Neural cell (in vitro differentiated cells): ENCODE results near the gene RALGDS. TPM values are rescaled to one million over a fixed set of nuclear protein-coding genes. Genes with fewer than 3 reads are reported as not detected.

Experiments
- H2AFZ ChIP-seq: fragments of 200-600, 300-800 bp; sonication (generic), shearing (Covaris generic); 2 replicates; pipeline ENCODE4 v1.6.0; 2014; ENCODE audit warnings: low read depth, mild to moderate bottlenecking, antibody characterized with exemption, low read length, moderate library complexity
- H3F3A ChIP-seq: fragments of 200-600 bp; shearing (Covaris generic); 2 replicates; pipeline ENCODE4 v1.6.1; 2016; ENCODE audit warnings: mild to moderate bottlenecking, moderate library complexity, mixed read lengths, antibody characterized with exemption, low read length; ENCODE audit not compliant: insufficient read depth, poor library complexity, severe bottlenecking
- H3K27ac ChIP-seq: fragments of 200-600, 300-800 bp; sonication (generic), shearing (Covaris generic); 2 replicates; pipeline ENCODE4 v1.5.1; 2014; ENCODE audit warnings: mild to moderate bottlenecking, low read length, moderate library complexity
- H3K27me3 ChIP-seq: fragments of 300-800, 200-600 bp; sonication (generic), shearing (Covaris generic); 2 replicates; pipeline ENCODE4 v1.6.0; 2014; ENCODE audit warnings: mild to moderate bottlenecking, low read depth, low read length, moderate library complexity; ENCODE audit not compliant: insufficient read depth
- H3K36me3 ChIP-seq: fragments of 300-800, 200-600 bp; sonication (generic), shearing (Covaris generic); 2 replicates; pipeline ENCODE4 v1.5.1; 2014; ENCODE audit warnings: mild to moderate bottlenecking, antibody characterized with exemption, low read length, moderate library complexity; ENCODE audit not compliant: insufficient read depth
- H3K4me2 ChIP-seq: fragments of 300-800, 200-600 bp; sonication (generic), shearing (Covaris generic); 2 replicates; pipeline ENCODE4 v1.6.0; 2014; ENCODE audit warnings: mild to moderate bottlenecking, low read length
- H3K4me3 ChIP-seq: fragments of 300-800, 200-600 bp; sonication (generic), shearing (Covaris generic); 2 replicates; pipeline ENCODE4 v1.5.1; 2014; ENCODE audit warnings: mild to moderate bottlenecking, low read length, moderate library complexity
- H3K79me2 ChIP-seq: fragments of 200-600 bp; shearing (Covaris generic); replicated peaks from 2 replicates; pipeline ENCODE4 v1.6.0; 2014; ENCODE audit warnings: mild to moderate bottlenecking, low read length, moderate library complexity; ENCODE audit not compliant: insufficient read depth
- H3K9ac ChIP-seq: fragments of 300-800, 200-600 bp; sonication (generic), shearing (Covaris generic); 2 replicates; pipeline ENCODE4 v1.6.1; 2016; ENCODE audit warnings: mild to moderate bottlenecking, low read length, mixed read lengths
- H3K9me2 ChIP-seq: fragments of 200-600 bp; shearing (Covaris generic); 2 replicates; pipeline ENCODE4 v1.6.1; 2016; ENCODE audit warnings: mild to moderate bottlenecking, low read length, mixed read lengths; ENCODE audit not compliant: insufficient read depth
- H3K9me3 ChIP-seq: fragments of 200-600, 300-800 bp; sonication (generic), shearing (Covaris generic); 2 replicates; pipeline ENCODE4 v1.6.1; 2016; ENCODE audit warnings: mild to moderate bottlenecking, mixed run types, low read length, moderate library complexity, mixed read lengths
- H4K20me1 ChIP-seq: fragments of 200-600 bp; shearing (Covaris generic); 2 replicates; pipeline ENCODE4 v1.6.1; 2016; ENCODE audit warnings: mild to moderate bottlenecking, mixed run types; ENCODE audit not compliant: insufficient read depth
- CTCF ChIP-seq: fragments of 450-650 bp; IDR thresholded peaks from 2 replicates; pipeline ENCODE4 v1.5.1; 2014; ENCODE audit warnings: antibody characterized with exemption, mild to moderate bottlenecking, moderate library complexity; ENCODE audit not compliant: poor library complexity, severe bottlenecking
- EP300 ChIP-seq: fragments of 450-650 bp; conservative IDR thresholded peaks from 2 replicates; pipeline ENCODE4 v1.6.1; 2014; ENCODE audit warnings: antibody characterized with exemption, mild to moderate bottlenecking, moderate library complexity; ENCODE audit not compliant: poor library complexity, severe bottlenecking
- EZH2 ChIP-seq: fragments of 200-600, 300-800 bp; shearing (Covaris generic), sonication (generic); IDR thresholded peaks from 2 replicates; pipeline ENCODE4 v1.6.1; 2014; ENCODE audit warnings: antibody characterized with exemption, low read length, borderline replicate concordance, mild to moderate bottlenecking; ENCODE audit not compliant: insufficient read depth, poor library complexity, severe bottlenecking
- MXI1 ChIP-seq: fragments of 450-650 bp; conservative IDR thresholded peaks from 2 replicates; pipeline ENCODE4 v1.6.1; 2014; ENCODE audit warnings: antibody characterized with exemption, mild to moderate bottlenecking; ENCODE audit not compliant: poor library complexity, severe bottlenecking
- POLR2AphosphoS5 ChIP-seq: IDR thresholded peaks from 2 replicates; pipeline ENCODE4 v1.6.1; 2012
- RAD21 ChIP-seq: fragments of 450-650 bp; conservative IDR thresholded peaks from 2 replicates; pipeline ENCODE4 v1.6.1; 2014; ENCODE audit warnings: antibody characterized with exemption, mild to moderate bottlenecking, moderate library complexity
- REST ChIP-seq: IDR thresholded peaks from 2 replicates; pipeline ENCODE4 v1.6.1; 2012; ENCODE audit warnings: borderline replicate concordance
- SMC3 ChIP-seq: fragments of 450-650 bp; conservative IDR thresholded peaks from 2 replicates; pipeline ENCODE4 v1.6.1; 2014; ENCODE audit warnings: antibody characterized with exemption, mild to moderate bottlenecking, moderate library complexity; ENCODE audit not compliant: poor library complexity
- TAF1 ChIP-seq: IDR thresholded peaks from 2 replicates; pipeline ENCODE4 v1.6.1; 2012; ENCODE audit warnings: low read depth
- polyA plus RNA-seq: library from polyadenylated mRNA; depleted of rRNA; stranded (reverse); fragments of >200 nt; gene quantifications from 2 replicates; pipeline ENCODE4 v1.2.3, GENCODE V29; 2014

The RALGDS gene
- polyA plus RNA-seq, 1 donor from 2014 or later: 174 TPM

DNA sequence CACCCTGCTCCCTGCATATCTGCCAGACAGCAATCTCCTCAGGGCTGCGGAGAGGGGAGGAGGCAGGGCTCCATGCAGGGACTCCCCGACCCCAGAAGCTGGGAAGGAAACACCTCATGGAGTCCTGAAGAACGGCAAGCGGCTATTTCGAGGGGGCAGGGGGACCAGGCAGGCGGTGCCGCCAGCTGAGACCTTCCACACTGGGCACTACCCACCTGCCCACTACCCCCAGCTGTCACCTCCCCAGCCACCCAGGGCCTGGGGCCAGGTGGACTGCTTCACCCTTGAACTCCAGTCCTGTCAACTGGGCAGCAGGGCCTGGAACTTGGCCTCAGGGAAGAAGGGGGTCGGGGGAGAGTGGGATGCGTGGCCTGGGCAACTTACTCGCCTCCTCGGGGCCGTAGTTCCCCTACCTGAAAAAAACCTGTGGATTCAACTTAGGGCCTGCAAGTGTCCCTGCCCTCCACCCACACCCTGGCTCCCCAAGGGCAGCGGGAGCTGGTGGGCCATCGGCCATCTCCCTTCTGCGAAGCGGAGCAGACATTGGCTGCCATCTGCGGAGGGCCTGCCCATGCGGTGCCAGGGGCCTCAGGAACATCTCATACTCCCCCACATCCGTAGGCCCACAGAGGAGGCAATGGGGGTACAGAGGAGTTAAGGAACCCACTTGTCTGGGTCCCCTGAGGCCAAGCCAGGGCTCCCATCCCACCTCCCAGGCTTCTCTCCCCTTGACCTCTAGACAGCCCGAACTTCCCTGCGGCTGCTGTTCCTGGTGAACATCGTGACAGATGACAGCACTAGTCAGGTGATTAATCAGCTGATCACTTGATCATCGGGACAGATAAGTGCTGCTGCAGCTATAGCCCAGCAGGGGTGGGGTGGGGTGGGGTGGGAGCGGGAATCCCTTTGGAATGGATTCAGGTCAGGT, 18.5 kb upstream of the RALGDS start:
- Histone ChIP-seq H3K4me2 (no peak overlapping the region), H3K9me2 (no peaks in the 10 kb centered on the region), H2AFZ (no peak overlapping the region), H3K9me3 (no peaks in the 10 kb centered on the region), H3K4me3 (no peak overlapping the region), H3K27me3 (no peaks in the 10 kb centered on the region), H3K36me3 (no peaks in the 10 kb centered on the region), H4K20me1 (peaks cover 7% of the 10 kb centered on the region), H3K9ac (no peak overlapping the region), H3F3A (no peaks in the 10 kb centered on the region), H3K27ac (no peak overlapping the region), H3K79me2 (peaks cover 67% of the 10 kb centered on the region)
- TF ChIP-seq TAF1 (no peak), EP300 (no peak)

- no peak overlapping the region for H2AFZ ChIP-seq
- no peak overlapping the region for H3K4me3 ChIP-seq
- H3K9me3 ChIP-seq: no peaks in the 10 kb centered on the region
- no peak overlapping the region for H3K27ac ChIP-seq
- no peaks in the 10 kb centered on the region for H3K36me3 ChIP-seq
- no peaks in the 10 kb centered on the region for H3F3A ChIP-seq
- no peak for TF ChIP-seq POLR2AphosphoS5
- TF ChIP-seq MXI1: no peak
- TF ChIP-seq EZH2: no peak
- no peak for TF ChIP-seq SMC3
- no peak for TF ChIP-seq REST
- TF ChIP-seq CTCF: no peak
- TF ChIP-seq EP300: no peak
- no peak for TF ChIP-seq TAF1
- no peak for TF ChIP-seq RAD21
- no peak overlapping the region for H3K9ac ChIP-seq
- no peaks in the 10 kb centered on the region for H3K27me3 ChIP-seq
- no peaks in the 10 kb centered on the region for H3K9me2 ChIP-seq
- H3K79me2 ChIP-seq: peaks cover 56% of the 10 kb centered on the region
- H3K4me2 ChIP-seq: no peak overlapping the region
- peaks cover 10% of the 10 kb centered on the region for H4K20me1 ChIP-seq
These were observed 16.6 kb upstream of the RALGDS start for GRCh38 chr9:133137451-133138231.
